GM18517 (cell line): ENCODE data around the gene TTC21A.

Experiments used
- ATAC-seq: cut with Tn5 transposase; IDR thresholded peaks from one replicate; pipeline ENCODE4 v1.9.1; 2021; ENCODE audit warnings: mild to moderate bottlenecking, moderate library complexity; ENCODE audit not compliant: unreplicated experiment

Gene TTC21A

GRCh38 chr3:39098473-39099000 lies 8.9 kb upstream of the TTC21A start:
- no peak for ATAC-seq

DNA sequence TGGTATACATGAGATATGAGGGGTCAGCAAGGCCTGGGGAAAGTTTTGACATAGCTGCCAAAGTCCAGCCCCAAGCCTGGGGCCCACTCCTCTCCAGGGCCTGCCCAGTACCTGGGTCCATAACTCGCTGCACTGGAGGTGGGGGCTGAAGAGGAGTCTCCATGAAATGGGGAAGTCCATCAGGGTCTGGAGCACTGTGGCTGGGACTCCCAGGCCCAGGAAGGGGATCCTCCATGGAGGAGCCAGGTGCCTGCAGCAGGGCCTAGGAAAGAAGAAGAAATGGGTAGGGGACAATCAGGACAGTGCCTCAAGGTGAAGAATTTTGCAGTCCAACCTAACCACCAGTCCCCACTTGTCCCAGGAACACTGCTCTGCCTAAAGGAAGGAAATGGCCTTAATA lies 8.2 kb upstream of the TTC21A start:
- ATAC-seq: no peak

DNA sequence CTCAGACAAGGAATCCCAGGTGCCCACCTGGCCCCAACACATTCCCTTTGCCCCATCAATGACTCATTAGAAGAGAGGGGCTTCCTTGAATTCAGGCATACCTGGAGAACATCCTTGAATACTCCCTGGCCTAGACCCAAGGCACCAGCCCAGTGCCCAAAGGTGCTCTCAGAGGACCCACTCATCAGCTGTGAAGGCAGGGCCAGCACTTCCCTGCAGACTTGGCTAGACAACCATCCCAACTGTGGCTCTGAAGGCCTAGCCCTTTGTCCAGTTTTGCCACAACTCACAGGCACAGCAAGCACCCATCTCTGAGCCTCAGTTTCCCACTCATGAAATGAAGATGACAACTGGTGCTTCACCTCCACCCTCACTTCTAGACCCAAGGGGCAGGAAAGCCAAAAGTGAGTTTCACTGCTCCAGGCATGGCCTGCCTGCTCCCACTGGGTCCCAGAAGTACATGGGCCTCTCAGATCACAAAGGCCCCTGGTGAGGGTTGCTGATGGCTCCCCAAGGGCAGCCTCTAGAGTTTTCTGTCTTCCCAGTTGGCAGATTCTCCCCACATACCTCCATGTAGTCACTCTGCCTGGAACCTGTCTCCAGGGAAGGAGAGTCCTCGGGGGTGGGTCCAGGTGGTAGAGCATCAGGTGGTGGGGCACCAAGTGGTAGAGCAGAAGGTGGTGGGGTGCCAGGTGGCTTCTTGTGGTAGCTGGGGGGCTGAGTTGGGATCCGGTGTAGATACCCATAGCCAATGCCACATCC lies 7.6 kb upstream of the TTC21A start:
- no peak for ATAC-seq

- no peak for ATAC-seq
Measured at GRCh38 chr3:39100500-39100886, 7.0 kb upstream of the TTC21A start.

- no peak for ATAC-seq
Measured at GRCh38 chr3:39101022-39101689, 6.3 kb upstream of the TTC21A start.

- no peak for ATAC-seq
Measured at GRCh38 chr3:39102504-39103323, 4.8 kb upstream of the TTC21A start.

DNA sequence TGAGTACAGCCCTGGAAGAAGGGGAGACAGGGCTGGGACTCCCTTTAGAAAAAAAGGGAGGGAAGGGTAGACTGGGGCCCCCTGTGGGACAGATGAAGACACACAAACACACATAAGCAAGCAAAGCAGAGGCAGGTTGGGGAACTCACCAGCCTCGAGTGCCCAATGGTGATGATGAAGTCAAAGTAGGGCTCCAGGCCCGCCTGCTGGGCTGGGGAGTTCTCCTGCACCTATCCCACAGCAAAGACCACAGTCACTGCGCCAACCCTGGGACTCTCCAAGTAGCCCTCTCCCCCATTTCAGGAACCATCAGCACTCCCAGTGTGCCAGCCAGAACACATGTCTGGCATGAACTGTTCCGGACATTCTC lies 4.2 kb upstream of the TTC21A start:
- ATAC-seq: no peak

DNA sequence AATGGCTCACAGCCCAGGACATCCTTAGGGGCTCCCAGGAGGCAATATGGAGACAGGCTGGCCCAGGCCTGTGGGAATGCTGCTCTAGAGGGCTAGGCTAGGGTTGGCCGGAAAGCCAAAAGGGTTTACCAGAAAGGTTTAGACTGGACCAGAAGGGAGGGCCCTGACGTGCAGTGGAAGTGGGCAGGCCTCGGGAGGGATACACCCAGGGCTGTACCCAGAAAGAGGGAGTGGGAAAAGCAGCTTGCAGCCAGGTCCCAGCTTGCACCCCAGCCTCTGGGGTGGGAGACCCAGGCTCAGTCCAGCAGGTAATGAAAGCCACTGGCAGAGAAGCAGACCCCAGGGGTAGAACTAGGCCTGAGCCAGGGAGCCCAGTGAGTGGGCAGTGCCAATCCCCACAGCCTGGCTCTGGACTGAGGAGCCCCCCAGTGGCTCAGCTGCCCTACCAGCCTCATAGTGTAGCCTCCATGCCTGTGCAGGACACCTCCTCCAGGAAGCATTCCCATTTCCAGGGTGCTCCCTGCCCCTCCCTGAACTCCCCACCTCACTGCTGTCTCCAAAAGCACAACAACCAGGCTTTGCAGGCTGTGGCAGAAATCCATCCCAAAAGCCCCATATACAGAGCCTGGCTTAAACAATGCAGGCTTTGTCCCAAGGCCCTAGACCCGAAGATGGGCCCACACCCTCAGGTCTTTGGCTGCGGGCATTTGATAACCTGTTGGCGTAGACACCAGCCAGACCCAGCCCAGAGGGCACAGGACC lies 3.5 kb upstream of the TTC21A start:
- ATAC-seq: no peak

DNA sequence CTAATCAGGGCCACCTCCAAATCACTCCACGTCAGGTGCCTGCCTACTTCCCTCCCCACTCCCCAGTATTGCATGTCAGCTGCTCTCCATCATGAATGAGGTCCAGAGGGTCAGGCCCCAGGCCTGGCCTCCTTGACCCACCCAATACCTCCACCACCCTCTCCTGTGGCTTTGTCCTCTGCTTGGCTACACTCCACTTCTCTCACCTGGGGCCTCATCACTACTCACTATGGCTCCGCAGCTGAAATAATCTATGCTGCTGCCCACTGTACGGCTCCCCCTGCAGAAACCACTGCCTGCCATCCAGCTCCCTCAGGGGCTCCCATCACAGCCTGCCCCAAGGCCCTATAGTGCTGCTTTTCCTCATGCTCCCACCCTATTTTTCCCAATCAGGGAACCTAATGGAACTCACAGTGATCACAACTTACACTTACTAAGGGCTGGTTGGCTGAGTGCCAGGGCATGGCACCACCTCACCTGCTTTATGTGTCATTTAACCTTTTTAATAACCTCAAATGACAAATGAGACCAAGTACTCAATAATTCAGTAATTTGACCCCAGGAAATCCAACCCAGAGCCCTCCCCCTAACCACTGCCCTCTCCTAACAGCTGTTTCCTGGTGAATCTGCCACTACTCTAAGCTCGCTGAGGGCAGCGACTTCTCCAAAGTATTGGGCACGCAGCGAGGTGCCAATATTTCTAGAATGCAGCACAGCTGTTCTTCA lies 2.4 kb upstream of the TTC21A start:
- no peak for ATAC-seq

- ATAC-seq: no peak
Measured at GRCh38 chr3:39105687-39106063, 1.8 kb upstream of the TTC21A start.

DNA sequence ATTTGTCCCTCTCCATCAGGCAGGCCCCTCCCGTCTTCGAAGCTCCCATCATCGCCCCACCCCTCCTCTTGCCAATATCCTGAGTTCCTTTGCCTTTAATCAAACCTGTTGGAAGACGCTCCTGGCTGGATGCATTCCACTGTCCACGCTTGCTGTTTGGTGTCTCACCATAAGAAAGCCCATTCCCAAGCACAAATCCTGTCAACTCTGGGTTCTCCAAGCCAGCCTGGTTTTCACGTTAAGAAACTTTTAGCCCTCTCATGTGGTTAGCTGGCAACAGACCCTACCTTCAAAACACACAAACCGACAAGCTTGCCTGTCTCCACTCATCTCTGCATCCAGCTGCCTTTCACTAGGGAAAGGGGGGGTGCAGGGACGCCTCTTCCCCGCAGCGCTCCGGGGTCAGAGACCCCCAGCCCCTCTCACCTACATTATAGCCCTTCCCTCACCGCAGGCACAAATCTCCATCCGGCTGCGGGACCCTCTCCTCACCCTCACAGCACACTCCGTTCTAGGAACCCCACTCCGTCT lies 1.1 kb upstream of the TTC21A start:
- no peak for ATAC-seq

GRCh38 chr3:39106851-39107387 lies 561 bp upstream of the TTC21A start:
- ATAC-seq: no peak

- ATAC-seq: peak; percentile 87
Measured at GRCh38 chr3:39108200-39108710, 775 bp downstream of the TTC21A start.

DNA sequence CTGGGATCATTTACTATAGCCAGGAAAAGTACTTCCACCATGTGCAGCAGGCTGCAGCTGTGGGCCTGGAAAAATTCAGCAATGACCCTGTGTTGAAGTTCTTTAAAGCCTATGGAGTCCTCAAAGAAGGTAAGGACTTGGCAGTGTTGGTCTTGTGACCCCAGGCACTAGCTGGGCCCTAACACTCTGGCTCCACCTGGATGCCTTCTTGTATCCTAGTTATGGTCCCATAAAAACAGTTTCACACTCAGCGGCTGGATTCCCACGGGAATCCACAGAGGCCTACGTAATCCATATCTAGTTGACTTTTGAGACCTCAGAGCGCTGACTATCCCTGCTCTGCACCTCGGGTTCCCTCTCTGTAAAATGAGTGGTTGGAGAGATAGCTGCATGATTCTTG lies 1.6 kb downstream of the TTC21A start:
- ATAC-seq: no peak

- no peak for ATAC-seq
Measured at GRCh38 chr3:39110041-39110639, 2.7 kb downstream of the TTC21A start.

GRCh38 chr3:39112113-39112512 lies 4.6 kb downstream of the TTC21A start:
- no peak for ATAC-seq

DNA sequence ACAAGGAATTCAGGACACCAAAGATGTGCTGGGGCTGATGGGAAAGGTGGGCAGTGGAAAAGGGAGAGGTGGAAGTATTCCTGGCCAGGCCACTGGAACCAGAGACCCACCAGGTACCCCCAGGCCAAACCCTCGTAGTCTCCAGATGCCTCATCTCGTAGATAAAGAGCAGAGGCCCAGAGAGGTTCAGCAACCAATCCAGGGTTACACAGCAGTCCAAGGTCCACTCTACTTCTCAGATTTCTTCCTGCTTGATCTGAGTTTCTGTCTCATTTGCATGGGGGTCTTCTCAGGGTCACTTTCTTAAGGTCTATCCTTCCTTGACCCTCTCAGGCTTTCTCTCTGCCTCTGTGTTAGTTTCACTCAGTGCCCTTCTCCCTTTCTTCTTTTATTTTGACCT lies 5.1 kb downstream of the TTC21A start:
- ATAC-seq: no peak

GRCh38 chr3:39113291-39113690 lies 5.8 kb downstream of the TTC21A start:
- no peak for ATAC-seq

GRCh38 chr3:39114456-39114855 lies 7.0 kb downstream of the TTC21A start:
- no peak for ATAC-seq
